ENCODE results near the gene CATSPERB.
"Not testable (repeated sequence)": the region's sequence is repeated elsewhere in the genome, so short reads cannot be mapped to it uniquely, and the experiment has no call there.

The CATSPERB gene

GRCh38 chr14:91667101-91667500, 64.8 kb downstream of the CATSPERB start:
- not testable (repeated sequence) for DNase-seq

GRCh38 chr14:91660790-91661189, 71.1 kb downstream of the CATSPERB start:
- DNase-seq = no peak

GRCh38 chr14:91654836-91655235, 77.0 kb downstream of the CATSPERB start:
- DNase-seq = no peak

- no peak for DNase-seq
Measured at GRCh38 chr14:91653451-91653850, 78.4 kb downstream of the CATSPERB start.

- DNase-seq = no peak
Measured at GRCh38 chr14:91649930-91650329, 82.0 kb downstream of the CATSPERB start.

- no peak for DNase-seq
Measured at GRCh38 chr14:91647856-91648255, 84.0 kb downstream of the CATSPERB start.

- no peak for DNase-seq
Measured at GRCh38 chr14:91636604-91637003, 95.3 kb downstream of the CATSPERB start.

- no peak for DNase-seq
Measured at GRCh38 chr14:91624757-91625156, 107.1 kb downstream of the CATSPERB start.

- no peak for DNase-seq
Measured at GRCh38 chr14:91614187-91614586, 117.7 kb downstream of the CATSPERB start.

GRCh38 chr14:91613459-91614112, 118.3 kb downstream of the CATSPERB start:
- DNase-seq = no peak

- DNase-seq = no peak
Measured at GRCh38 chr14:91611528-91611927, 120.4 kb downstream of the CATSPERB start.

- no peak for DNase-seq
Measured at GRCh38 chr14:91609161-91609560, 122.7 kb downstream of the CATSPERB start.

- DNase-seq = no peak
Measured at GRCh38 chr14:91607322-91608047, 124.4 kb downstream of the CATSPERB start.

GRCh38 chr14:91606851-91607250, 125.0 kb downstream of the CATSPERB start:
- DNase-seq = no peak

- not testable (repeated sequence) for DNase-seq
Measured at GRCh38 chr14:91604611-91605010, 127.3 kb downstream of the CATSPERB start.

- DNase-seq = no peak
Measured at GRCh38 chr14:91599994-91600393, 131.9 kb downstream of the CATSPERB start.

- DNase-seq = no peak
Measured at GRCh38 chr14:91595736-91596135, 136.2 kb downstream of the CATSPERB start.

- not testable (repeated sequence) for DNase-seq
Measured at GRCh38 chr14:91593957-91594356, 137.9 kb downstream of the CATSPERB start.

GRCh38 chr14:91586410-91586809, 145.5 kb downstream of the CATSPERB start:
- no peak for DNase-seq

- DNase-seq = no peak
Measured at GRCh38 chr14:91585856-91586255, 146.0 kb downstream of the CATSPERB start.

- no peak for DNase-seq
Measured at GRCh38 chr14:91582761-91583160, 149.1 kb downstream of the CATSPERB start.

- no peak for DNase-seq
Measured at GRCh38 chr14:91580876-91581577, 150.9 kb downstream of the CATSPERB start.

GRCh38 chr14:91577632-91578233, 154.2 kb downstream of the CATSPERB start:
- DNase-seq = no peak
